CD4-positive, CD25-positive, alpha-beta regulatory T cell (primary cell): Measurements from ENCODE around the gene CDC42BPA. TPM values are rescaled to one million over a fixed set of nuclear protein-coding genes. Genes with fewer than 3 reads are reported as not detected.
"Not testable (repeated sequence)": the region's sequence is repeated elsewhere in the genome, so short reads cannot be mapped to it uniquely, and the experiment has no call there.

Experiments
- ATAC-seq, 2 donors: fragments of 150-1000 bp; cut with Tn5 transposase; one replicate each; pipeline ENCODE4 v1.10.0; 2021; ENCODE audit warnings: low read depth in 2 of 2, moderate number of reproducible peaks in 2 of 2, moderate library complexity in 1 of 2
- DNase-seq, 3 donors: peaks; one replicate each; pipeline versions ENCODE4 v3.0.0 to v3.0.0-alpha.2; 2012 to 2022; ENCODE audit warnings: mixed read lengths in 1 of 3
- H3K27ac ChIP-seq: one replicate; pipeline ENCODE4 v1.7.0; 2013; ENCODE audit warnings: mild to moderate bottlenecking, low read length; ENCODE audit not compliant: insufficient read depth, poor library complexity, severe bottlenecking
- H3K27me3 ChIP-seq: one replicate; pipeline ENCODE4 v1.7.0; 2013; ENCODE audit warnings: low read length; ENCODE audit not compliant: control insufficient read depth, insufficient read depth
- H3K36me3 ChIP-seq: one replicate; pipeline ENCODE4 v1.7.0; 2013; ENCODE audit warnings: mild to moderate bottlenecking, low read length, moderate library complexity; ENCODE audit not compliant: control insufficient read depth, insufficient read depth
- H3K4me1 ChIP-seq: 2 replicates; pipeline ENCODE4 v1.7.0; 2013; ENCODE audit warnings: mild to moderate bottlenecking, low read length; ENCODE audit not compliant: insufficient read depth, control insufficient read depth, poor library complexity, severe bottlenecking
- H3K4me3 ChIP-seq: one replicate; pipeline ENCODE4 v1.7.0; 2013; ENCODE audit warnings: low read depth, mild to moderate bottlenecking, low read length, moderate library complexity
- H3K9me3 ChIP-seq, 2 experiments: 1 replicate in 1 of 2; 2 replicates in 1 of 2; pipeline ENCODE4 v1.7.0; 2013; ENCODE audit warnings: low read length in 2 of 2, mild to moderate bottlenecking in 1 of 2, moderate library complexity in 1 of 2; ENCODE audit not compliant: control insufficient read depth in 2 of 2
- H3K27ac Mint-ChIP-seq, 3 donors: one replicate each; pipeline ENCODE4 v1.8.0; 2020 to 2022; ENCODE audit warnings: mild to moderate bottlenecking in 3 of 3, mixed read lengths in 3 of 3, moderate library complexity in 2 of 3
- H3K27me3 Mint-ChIP-seq: one replicate; pipeline ENCODE4 v1.8.0; 2022; ENCODE audit warnings: mild to moderate bottlenecking, mixed read lengths
- H3K36me3 Mint-ChIP-seq: one replicate; pipeline ENCODE4 v1.8.0; 2020; ENCODE audit warnings: mixed read lengths
- H3K4me1 Mint-ChIP-seq, 4 donors: one replicate each; pipeline ENCODE4 v1.8.0; 2020 to 2022; ENCODE audit warnings: mixed read lengths in 4 of 4, mild to moderate bottlenecking in 1 of 4
- H3K4me3 Mint-ChIP-seq, 4 donors: one replicate each; pipeline ENCODE4 v1.8.0; 2020 to 2022; ENCODE audit warnings: mild to moderate bottlenecking in 4 of 4, mixed read lengths in 4 of 4, moderate library complexity in 3 of 4
- H3K9me3 Mint-ChIP-seq, 7 donors: one replicate each; pipeline ENCODE4 v1.8.0; 2020 to 2022; ENCODE audit warnings: mixed read lengths in 7 of 7, mild to moderate bottlenecking in 3 of 7, moderate library complexity in 2 of 7
- polyA plus RNA-seq, 4 donors: library from polyadenylated mRNA; unstranded; fragments of 300-500 nt; fragmentation: Illumina TruSeq; gene quantifications; one replicate each; pipeline ENCODE4 v1.2.3, GENCODE V29; 2021
- total RNA-seq: library from RNA; stranded (reverse); gene quantifications from one replicate; pipeline ENCODE4 v1.2.3, GENCODE V29; 2022

The CDC42BPA gene
- total and polyA plus RNA-seq, 5 donors from 2014 or later = 0.06 to 1.5 (median 0.63) TPM

DNA sequence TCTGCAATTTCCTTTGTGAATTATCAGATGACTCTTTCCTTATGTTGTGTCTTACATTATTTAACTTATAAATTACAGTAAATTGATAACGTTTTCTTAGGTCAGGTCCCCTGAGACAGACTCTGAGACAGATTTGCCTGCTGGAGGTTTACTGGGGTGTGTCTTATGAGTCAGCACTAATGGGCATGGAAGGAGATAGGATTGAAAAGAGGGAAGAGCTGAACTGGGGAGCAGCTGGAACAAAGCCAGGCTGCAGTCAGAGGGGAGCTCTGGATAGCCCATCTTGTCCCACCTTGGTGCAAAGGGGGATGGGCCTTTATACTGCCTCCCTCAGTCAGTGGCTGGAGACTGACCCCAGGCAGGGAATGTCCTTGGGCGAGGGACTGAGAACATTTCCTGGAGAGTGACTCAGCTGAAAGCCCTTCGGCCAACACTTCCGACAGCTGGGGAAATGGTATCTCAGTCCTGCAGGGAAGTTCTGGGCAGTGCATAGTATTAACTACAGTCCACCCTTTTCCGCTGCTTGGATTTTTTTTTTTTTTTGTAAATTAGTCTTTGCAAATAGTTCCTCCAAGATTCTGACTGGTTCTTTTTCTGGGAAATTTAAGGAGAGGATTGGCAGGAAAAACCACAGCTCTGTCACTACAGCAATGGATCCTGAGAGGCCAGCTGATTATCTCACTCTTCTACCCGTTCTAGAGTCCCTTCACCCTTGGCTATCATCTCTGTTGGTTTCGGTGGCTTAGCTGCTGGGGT, 39.1 kb upstream of the CDC42BPA start:
- DNase-seq (no peak), ATAC-seq (no peak)
- no peak overlapping the region for H3K27ac ChIP-seq
- H3K36me3 ChIP-seq = no peaks in the 10 kb centered on the region
- H3K4me3 ChIP-seq = no peak overlapping the region
- no peak overlapping the region for H3K27ac Mint-ChIP-seq
- H3K27me3 ChIP-seq = no peaks in the 10 kb centered on the region
- no peaks in the 10 kb centered on the region for H3K9me3 ChIP-seq
- H3K4me1 Mint-ChIP-seq = no peaks in the 10 kb centered on the region
- H3K36me3 Mint-ChIP-seq = no peaks in the 10 kb centered on the region
- H3K27me3 Mint-ChIP-seq = peaks cover 5% of the 10 kb centered on the region
- H3K4me3 Mint-ChIP-seq = no peak overlapping the region
- H3K4me1 ChIP-seq = no peaks in the 10 kb centered on the region
- peaks cover 0 to 3% (median 0%) of the 10 kb centered on the region in 7 donors for H3K9me3 Mint-ChIP-seq

- Histone ChIP-seq H3K27ac (no peak overlapping the region), H3K4me1 (no peaks in the 10 kb centered on the region), H3K27me3 (no peaks in the 10 kb centered on the region), H3K4me3 (no peak overlapping the region), H3K9me3 (no peaks in the 10 kb centered on the region), H3K36me3 (no peaks in the 10 kb centered on the region)
- ATAC-seq (no peak), DNase-seq (no peak)
- Mint-ChIP-seq H3K4me3 (no peak overlapping the region), H3K4me1 (no peaks in the 10 kb centered on the region), H3K36me3 (no peaks in the 10 kb centered on the region), H3K9me3 (peaks cover 0 to 1% (median 0%) of the 10 kb centered on the region in 7 donors), H3K27me3 (peaks cover 5% of the 10 kb centered on the region), H3K27ac (no peak overlapping the region)
These were observed 38.4 kb upstream of the CDC42BPA start for GRCh38 chr1:227356620-227357146.

DNA sequence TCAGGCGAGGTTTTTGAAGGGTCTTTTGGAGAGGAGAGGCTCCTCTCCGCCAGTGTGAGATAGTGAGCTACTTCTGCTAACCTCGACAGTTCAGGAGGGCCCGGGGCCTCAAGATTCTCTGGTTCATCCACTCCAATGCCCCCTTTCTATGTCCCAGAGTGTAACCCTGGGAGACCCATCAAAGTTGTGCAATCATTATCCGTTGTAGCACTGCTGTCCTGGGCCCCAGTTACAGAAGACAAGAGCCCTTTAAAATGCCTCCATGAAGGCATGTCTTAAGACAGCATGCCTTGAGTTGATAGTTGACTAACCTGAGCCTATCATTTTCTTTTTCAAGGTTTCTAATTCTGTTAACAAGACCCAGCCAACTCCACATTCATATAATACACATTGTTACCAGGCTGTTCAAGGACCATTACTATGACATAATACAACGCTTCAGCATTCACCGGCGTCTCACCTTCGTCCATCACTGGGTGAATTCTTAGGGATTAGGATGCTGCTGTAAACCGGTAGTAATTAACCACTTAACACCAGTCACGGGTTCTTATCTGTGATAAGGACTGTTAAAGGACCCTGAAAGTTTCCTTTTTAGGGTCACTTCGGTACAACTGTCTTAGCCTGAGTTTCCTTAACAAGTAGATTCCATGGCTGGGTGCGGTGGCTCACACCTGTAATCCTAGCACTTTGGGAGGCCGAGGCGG, 37.4 kb upstream of the CDC42BPA start:
- Histone ChIP-seq H3K27me3 (no peaks in the 10 kb centered on the region), H3K9me3 (no peaks in the 10 kb centered on the region), H3K4me3 (no peak overlapping the region), H3K27ac (no peak overlapping the region), H3K4me1 (no peaks in the 10 kb centered on the region), H3K36me3 (no peaks in the 10 kb centered on the region)
- Mint-ChIP-seq H3K4me1 (no peaks in the 10 kb centered on the region), H3K27ac (no peak overlapping the region), H3K27me3 (peaks cover 5% of the 10 kb centered on the region), H3K4me3 (no peak overlapping the region), H3K36me3 (no peaks in the 10 kb centered on the region), H3K9me3 (peaks cover 0 to 1% (median 0%) of the 10 kb centered on the region in 7 donors)
- ATAC-seq = no peak
- DNase-seq = no peak

DNA sequence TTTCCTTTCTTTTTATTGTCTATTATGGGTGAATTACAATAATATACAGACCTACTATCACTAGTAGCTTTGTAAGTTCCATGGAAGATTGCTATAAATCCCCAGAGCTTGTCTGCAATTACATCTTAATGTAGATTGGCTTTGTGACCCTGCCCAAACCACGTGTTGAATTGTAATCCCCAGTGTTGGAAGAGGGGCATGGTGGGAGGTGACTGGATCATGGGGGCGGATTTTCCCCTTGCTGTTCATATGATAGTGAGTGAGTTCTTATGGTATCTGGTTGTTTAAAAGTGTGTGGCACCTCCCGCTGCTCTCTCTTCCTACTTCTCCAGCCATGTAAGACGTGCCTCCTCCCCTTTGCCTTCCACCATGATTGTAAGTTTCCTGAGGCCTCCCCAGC, 34.9 kb upstream of the CDC42BPA start:
- H3K27me3 Mint-ChIP-seq = peaks cover 5% of the 10 kb centered on the region
- H3K27ac Mint-ChIP-seq = no peak overlapping the region
- no peak overlapping the region for H3K27ac ChIP-seq

DNA sequence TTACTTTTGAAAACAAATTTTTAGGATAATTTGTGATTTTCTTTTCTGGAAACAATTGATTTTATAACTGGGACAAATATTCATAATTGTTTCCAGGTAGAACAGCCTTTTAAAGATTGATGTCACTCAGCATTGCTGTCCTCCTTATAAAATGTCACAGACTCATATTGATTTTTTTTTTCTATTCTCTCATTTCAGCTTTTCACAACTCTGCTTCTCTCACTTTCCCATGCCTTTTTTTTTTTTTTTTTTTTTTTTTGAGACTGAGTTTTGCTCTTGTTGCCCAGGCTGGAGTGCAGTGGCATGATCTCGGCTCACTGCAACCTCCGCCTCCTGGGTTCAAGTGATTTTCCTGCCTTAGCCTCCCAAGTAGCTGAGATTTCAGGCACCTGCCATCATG, 33.9 kb upstream of the CDC42BPA start:
- H3K4me3 Mint-ChIP-seq, H3K27me3 Mint-ChIP-seq, H3K9me3 ChIP-seq, H3K36me3 ChIP-seq, H3K27ac Mint-ChIP-seq, DNase-seq, ATAC-seq, H3K4me1 ChIP-seq, H3K36me3 Mint-ChIP-seq, H3K27ac ChIP-seq, H3K4me1 Mint-ChIP-seq, H3K9me3 Mint-ChIP-seq, H3K4me3 ChIP-seq, H3K27me3 ChIP-seq: not testable (repeated sequence)

More for the DNA sequence above, 34.9 kb upstream of the CDC42BPA start:
- no peak overlapping the region for H3K4me3 ChIP-seq
- no peaks in the 10 kb centered on the region for H3K4me1 ChIP-seq
- Mint-ChIP-seq H3K4me3 (no peak overlapping the region), H3K9me3 (peaks cover 0 to 1% (median 0%) of the 10 kb centered on the region in 7 donors), H3K36me3 (no peaks in the 10 kb centered on the region), H3K4me1 (no peaks in the 10 kb centered on the region)
- ATAC-seq (no peak), DNase-seq (no peak)
- no peaks in the 10 kb centered on the region for H3K27me3 ChIP-seq
- no peaks in the 10 kb centered on the region for H3K9me3 ChIP-seq
- H3K36me3 ChIP-seq = no peaks in the 10 kb centered on the region

GRCh38 chr1:227351443-227351842, 33.2 kb upstream of the CDC42BPA start:
- no peaks in the 10 kb centered on the region for H3K27me3 ChIP-seq
- H3K9me3 ChIP-seq = no peaks in the 10 kb centered on the region
- Mint-ChIP-seq H3K4me3 (no peak overlapping the region), H3K4me1 (no peaks in the 10 kb centered on the region), H3K27me3 (peaks cover 5% of the 10 kb centered on the region), H3K9me3 (peaks cover 0 to 1% (median 0%) of the 10 kb centered on the region in 7 donors), H3K27ac (no peak overlapping the region), H3K36me3 (no peaks in the 10 kb centered on the region)
- no peak for ATAC-seq
- DNase-seq = no peak
- H3K27ac ChIP-seq = no peak overlapping the region
- H3K4me1 ChIP-seq = no peaks in the 10 kb centered on the region
- no peak overlapping the region for H3K4me3 ChIP-seq
- H3K36me3 ChIP-seq = no peaks in the 10 kb centered on the region

DNA sequence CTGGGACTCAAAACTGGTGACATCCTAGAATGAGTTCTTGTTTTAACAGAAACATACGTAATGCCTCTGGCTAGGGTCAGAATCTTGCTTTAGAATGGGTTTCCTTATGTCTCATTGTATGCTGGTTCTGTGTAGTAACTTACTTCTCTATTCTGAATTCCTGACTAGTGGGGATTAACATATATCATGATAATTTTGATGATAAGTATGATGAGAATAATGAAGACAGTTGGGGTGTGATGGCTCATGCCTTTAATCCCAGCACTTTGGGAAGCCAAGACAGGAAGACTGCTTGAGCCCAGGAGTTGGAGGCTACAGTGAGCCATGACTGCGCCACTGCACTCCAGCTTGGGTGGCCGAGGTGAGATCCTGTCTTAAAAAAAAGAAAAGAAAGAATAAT, 31.7 kb upstream of the CDC42BPA start:
- no peak overlapping the region for H3K27ac Mint-ChIP-seq
- no peak overlapping the region for H3K4me3 Mint-ChIP-seq
- Histone ChIP-seq H3K9me3 (no peaks in the 10 kb centered on the region), H3K36me3 (no peaks in the 10 kb centered on the region), H3K27ac (no peak overlapping the region), H3K4me1 (no peaks in the 10 kb centered on the region), H3K27me3 (no peaks in the 10 kb centered on the region), H3K4me3 (no peak overlapping the region)
- no peaks in the 10 kb centered on the region for H3K36me3 Mint-ChIP-seq
- peaks cover 5% of the 10 kb centered on the region for H3K27me3 Mint-ChIP-seq
- H3K4me1 Mint-ChIP-seq = no peaks in the 10 kb centered on the region
- peaks cover 0 to 3% (median 0%) of the 10 kb centered on the region in 7 donors for H3K9me3 Mint-ChIP-seq
- ATAC-seq (no peak), DNase-seq (no peak)
